ENCODE results near the gene PDGFD.

DNA sequence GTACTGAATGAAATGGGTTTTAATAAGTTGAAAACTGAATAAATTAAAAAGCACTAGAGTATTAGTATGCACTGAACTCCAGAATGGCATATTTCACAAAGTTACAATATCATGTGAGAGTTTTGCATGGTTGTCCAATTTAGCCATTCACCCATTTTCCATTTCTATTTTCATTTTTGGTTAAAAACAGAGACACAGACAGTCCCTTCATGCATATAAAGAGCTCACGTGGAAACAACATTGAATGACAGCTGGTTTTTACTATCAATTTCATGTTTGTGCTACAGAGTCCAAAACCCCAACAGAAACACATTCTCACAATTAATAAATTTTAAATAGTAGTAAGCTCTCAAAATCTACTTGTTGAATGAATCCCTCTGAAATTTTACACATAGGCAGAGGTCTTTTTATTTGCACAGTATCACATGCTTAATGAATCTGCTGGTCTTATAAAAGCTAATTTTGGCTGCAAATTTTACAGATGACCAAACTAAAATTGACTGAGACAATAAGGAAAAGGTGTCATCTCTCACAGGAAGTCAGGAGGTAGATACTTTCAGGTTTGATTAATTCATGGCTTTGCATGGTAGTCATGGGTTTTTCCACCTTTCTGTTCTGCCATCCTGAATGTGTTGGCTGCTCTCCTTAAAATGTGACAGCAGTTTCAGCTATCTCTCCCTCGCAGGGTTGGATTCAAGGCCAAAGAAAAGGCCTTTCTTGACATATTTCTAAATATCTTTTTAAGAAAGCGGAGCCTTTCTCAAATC is 148.1 kb downstream of the PDGFD start:
- TF ChIP-seq, protein P1, sequence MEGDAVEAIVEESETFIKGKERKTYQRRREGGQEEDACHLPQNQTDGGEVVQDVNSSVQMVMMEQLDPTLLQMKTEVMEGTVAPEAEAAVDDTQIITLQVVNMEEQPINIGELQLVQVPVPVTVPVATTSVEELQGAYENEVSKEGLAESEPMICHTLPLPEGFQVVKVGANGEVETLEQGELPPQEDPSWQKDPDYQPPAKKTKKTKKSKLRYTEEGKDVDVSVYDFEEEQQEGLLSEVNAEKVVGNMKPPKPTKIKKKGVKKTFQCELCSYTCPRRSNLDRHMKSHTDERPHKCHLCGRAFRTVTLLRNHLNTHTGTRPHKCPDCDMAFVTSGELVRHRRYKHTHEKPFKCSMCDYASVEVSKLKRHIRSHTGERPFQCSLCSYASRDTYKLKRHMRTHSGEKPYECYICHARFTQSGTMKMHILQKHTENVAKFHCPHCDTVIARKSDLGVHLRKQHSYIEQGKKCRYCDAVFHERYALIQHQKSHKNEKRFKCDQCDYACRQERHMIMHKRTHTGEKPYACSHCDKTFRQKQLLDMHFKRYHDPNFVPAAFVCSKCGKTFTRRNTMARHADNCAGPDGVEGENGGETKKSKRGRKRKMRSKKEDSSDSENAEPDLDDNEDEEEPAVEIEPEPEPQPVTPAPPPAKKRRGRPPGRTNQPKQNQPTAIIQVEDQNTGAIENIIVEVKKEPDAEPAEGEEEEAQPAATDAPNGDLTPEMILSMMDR (IDR thresholded peaks at IDR 0.05): no peak
- no peak for TF ChIP-seq POLR2AphosphoS5 (IDR thresholded peaks at IDR 0.05; ENCODE audit: low read depth, low read length)
- TF ChIP-seq, protein P2, sequence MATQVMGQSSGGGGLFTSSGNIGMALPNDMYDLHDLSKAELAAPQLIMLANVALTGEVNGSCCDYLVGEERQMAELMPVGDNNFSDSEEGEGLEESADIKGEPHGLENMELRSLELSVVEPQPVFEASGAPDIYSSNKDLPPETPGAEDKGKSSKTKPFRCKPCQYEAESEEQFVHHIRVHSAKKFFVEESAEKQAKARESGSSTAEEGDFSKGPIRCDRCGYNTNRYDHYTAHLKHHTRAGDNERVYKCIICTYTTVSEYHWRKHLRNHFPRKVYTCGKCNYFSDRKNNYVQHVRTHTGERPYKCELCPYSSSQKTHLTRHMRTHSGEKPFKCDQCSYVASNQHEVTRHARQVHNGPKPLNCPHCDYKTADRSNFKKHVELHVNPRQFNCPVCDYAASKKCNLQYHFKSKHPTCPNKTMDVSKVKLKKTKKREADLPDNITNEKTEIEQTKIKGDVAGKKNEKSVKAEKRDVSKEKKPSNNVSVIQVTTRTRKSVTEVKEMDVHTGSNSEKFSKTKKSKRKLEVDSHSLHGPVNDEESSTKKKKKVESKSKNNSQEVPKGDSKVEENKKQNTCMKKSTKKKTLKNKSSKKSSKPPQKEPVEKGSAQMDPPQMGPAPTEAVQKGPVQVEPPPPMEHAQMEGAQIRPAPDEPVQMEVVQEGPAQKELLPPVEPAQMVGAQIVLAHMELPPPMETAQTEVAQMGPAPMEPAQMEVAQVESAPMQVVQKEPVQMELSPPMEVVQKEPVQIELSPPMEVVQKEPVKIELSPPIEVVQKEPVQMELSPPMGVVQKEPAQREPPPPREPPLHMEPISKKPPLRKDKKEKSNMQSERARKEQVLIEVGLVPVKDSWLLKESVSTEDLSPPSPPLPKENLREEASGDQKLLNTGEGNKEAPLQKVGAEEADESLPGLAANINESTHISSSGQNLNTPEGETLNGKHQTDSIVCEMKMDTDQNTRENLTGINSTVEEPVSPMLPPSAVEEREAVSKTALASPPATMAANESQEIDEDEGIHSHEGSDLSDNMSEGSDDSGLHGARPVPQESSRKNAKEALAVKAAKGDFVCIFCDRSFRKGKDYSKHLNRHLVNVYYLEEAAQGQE (IDR thresholded peaks at IDR 0.05; ENCODE audit: low read depth, low read length): no peak
- no peak for TF ChIP-seq TEAD4 (IDR thresholded peaks at IDR 0.05; ENCODE audit: borderline replicate concordance, insufficient read depth)
- TF ChIP-seq CHD2 (IDR thresholded peaks at IDR 0.05; ENCODE audit: low read length, partially characterized antibody): no peak
- TF ChIP-seq, protein P3, sequence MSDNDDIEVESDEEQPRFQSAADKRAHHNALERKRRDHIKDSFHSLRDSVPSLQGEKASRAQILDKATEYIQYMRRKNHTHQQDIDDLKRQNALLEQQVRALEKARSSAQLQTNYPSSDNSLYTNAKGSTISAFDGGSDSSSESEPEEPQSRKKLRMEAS (IDR thresholded peaks at IDR 0.05; ENCODE audit: low read depth): no peak
- TF ChIP-seq EP300 (IDR thresholded peaks at IDR 0.05; ENCODE audit: borderline replicate concordance in 1 of 2, low read depth in 1 of 2, low read length in 1 of 2): no peak
- TF ChIP-seq YY1 (IDR thresholded peaks at IDR 0.05; ENCODE audit: low read depth): no peak
